Transverse colon (tissue), 4 donors: ENCODE data around the gene SCAI. TPM values are rescaled to one million over a fixed set of nuclear protein-coding genes. Genes with fewer than 3 reads are reported as not detected.

Source experiments
- DNase-seq: peaks from one replicate; pipeline ENCODE4 v3.0.0-alpha.2; 2019
- H3K27ac ChIP-seq, 4 donors: fragments of 200-600 bp; sonication (generic); 2 replicates each; pipeline ENCODE4 v1.5.1; 2016 to 2018; ENCODE audit warnings: inconsistent platforms in 4 of 4
- H3K27me3 ChIP-seq: fragments of 200-600 bp; sonication (generic); 2 replicates; pipeline ENCODE4 v1.5.1; 2017; ENCODE audit warnings: inconsistent platforms
- H3K36me3 ChIP-seq, 4 donors: fragments of 200-600 bp; sonication (generic); 2 replicates each; pipeline ENCODE4 v1.5.1; 2017 to 2019; ENCODE audit warnings: inconsistent platforms in 4 of 4
- H3K4me1 ChIP-seq, 4 donors: fragments of 200-600 bp; sonication (generic); 2 replicates each; pipeline ENCODE4 v1.5.1; 2017 to 2020; ENCODE audit warnings: inconsistent platforms in 4 of 4
- H3K4me3 ChIP-seq, 4 donors: fragments of 200-600 bp; sonication (generic); 1 replicate in 1 of 4; 2 replicates in 3 of 4; pipeline versions ENCODE4 v1.5.1 to v1.6.1; 2017 to 2019; ENCODE audit warnings: inconsistent platforms in 4 of 4
- H3K9me3 ChIP-seq, 2 donors: fragments of 200-600 bp; sonication (generic); 2 replicates each; pipeline ENCODE4 v1.5.1; 2017 to 2019; ENCODE audit warnings: inconsistent platforms in 2 of 2
- CTCF ChIP-seq, 5 experiments: fragments of 200-600 bp in 3 of 5; fragments of 450-650 bp in 2 of 5; sonication (generic) in 3 of 5; IDR thresholded peaks; 1 replicate in 2 of 5; 2 replicates in 3 of 5; pipeline ENCODE4 v1.5.1; 2016 to 2017; ENCODE audit warnings: antibody characterized with exemption in 5 of 5, inconsistent platforms in 3 of 5, mild to moderate bottlenecking in 2 of 5, moderate library complexity in 1 of 5
- EP300 ChIP-seq: sonication (generic); formaldehyde crosslinking; IDR thresholded peaks from one replicate; pipeline ENCODE4 v1.6.1; 2017; ENCODE audit warnings: antibody characterized with exemption, low read depth
- POLR2A ChIP-seq: fragments of 450-650 bp; IDR thresholded peaks from one replicate; pipeline ENCODE4 v1.6.1; 2016; ENCODE audit warnings: antibody characterized with exemption, mild to moderate bottlenecking, moderate library complexity
- POLR2AphosphoS5 ChIP-seq, 3 donors: sonication (generic); formaldehyde crosslinking; IDR thresholded peaks; one replicate each; pipeline ENCODE4 v1.6.1; 2016; ENCODE audit warnings: antibody characterized with exemption in 3 of 3
- WGBS, 2 donors: methylation state at CpG; one replicate each; pipeline ENCODE4 v1.1.5; 2018; ENCODE audit warnings: low coverage in 1 of 2; 5-methylcytosine and 5-hydroxymethylcytosine counted together
- in situ Hi-C, 4 donors: fragments of 200-750 bp; cut with MboI; loops; one replicate each; pipeline versions ENCODE4 v1.15.0 to v1.15.1; 2017; ENCODE audit warnings: low sequenced_read_pairs in 3 of 4, low pct_ligation_motif_present in 1 of 4, low pct_unique_long_range_greater_than_20kb in 1 of 4
- intact Hi-C: fragments of 100-400 bp; cut with DNase I; formaldehyde crosslinking; loops from one replicate; pipeline ENCODE4 v1.15.1; 2023; ENCODE audit warnings: low total_unique reads
- total RNA-seq, 4 donors: library from RNA; depleted of rRNA; stranded (reverse); fragments of >200 nt; gene quantifications; one replicate each; pipeline ENCODE4 v1.1.0, GENCODE V29; 2016

Gene SCAI
- total RNA-seq, 4 donors from 2014 or later = 10.4 to 38.6 (median 13.2) TPM

DNA sequence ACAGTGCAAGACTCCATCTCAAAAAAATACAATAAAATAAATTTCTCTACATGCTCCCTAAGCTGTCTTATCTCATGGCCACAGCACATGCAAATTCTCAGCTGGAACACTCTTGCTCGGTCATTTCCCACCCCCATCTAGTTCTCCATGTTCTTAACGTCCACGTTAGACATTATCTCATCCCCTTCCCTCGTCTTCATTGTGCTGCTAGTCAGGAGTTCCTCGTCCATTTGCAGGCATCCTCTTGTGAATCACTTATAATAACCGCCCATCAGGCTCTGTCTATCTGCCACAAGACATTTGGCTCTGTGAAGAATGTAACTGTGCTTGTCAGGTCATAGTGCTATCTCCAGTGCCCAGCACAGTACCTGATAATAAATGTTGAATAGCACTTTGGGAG, 169.5 kb downstream of the SCAI start:
- no peak for TF ChIP-seq EP300
- WGBS, 2 donors = 96 to 98% methylated on average over 6 of the region's 6 CpGs
- intact Hi-C loops (no loop called here), in situ Hi-C loops (no loop called here)
- Histone ChIP-seq H3K27me3 (no peaks in the 10 kb centered on the region), H3K4me3 (no peak overlapping the region), H3K9me3 (no peaks in the 10 kb centered on the region), H3K27ac (no peak overlapping the region), H3K36me3 (peaks cover 0 to 7% (median 0%) of the 10 kb centered on the region in 4 donors), H3K4me1 (no peaks in the 10 kb centered on the region)
- DNase-seq = no peak

- Histone ChIP-seq H3K9me3 (no peaks in the 10 kb centered on the region), H3K4me1 (no peaks in the 10 kb centered on the region), H3K4me3 (no peak overlapping the region), H3K27ac (no peak overlapping the region), H3K27me3 (no peaks in the 10 kb centered on the region), H3K36me3 (peaks cover 0 to 13% (median 0%) of the 10 kb centered on the region in 4 donors)
- WGBS, 2 donors = 80 to 83% methylated on average over 2 of the region's 2 CpGs
- no peak for DNase-seq
- intact Hi-C loops (no loop called here), in situ Hi-C loops (no loop called here)
- TF ChIP-seq EP300 = no peak
- no peak for TF ChIP-seq CTCF (IDR thresholded peaks at IDR 0.05)
- TF ChIP-seq POLR2A = no peak
- no peak for TF ChIP-seq POLR2AphosphoS5 (IDR thresholded peaks at IDR 0.05)
Observed at GRCh38 chr9:124972241-124972770, 171.0 kb downstream of the SCAI start.

- intact Hi-C loops (no loop called here), in situ Hi-C loops (loop anchor here in 1 of 4 donors (10.0 kb wide), 1 partner anchor 175 kb away; the partner anchor contains the start of gene SCAI)
- no peaks in the 10 kb centered on the region for H3K27me3 ChIP-seq
- no peaks in the 10 kb centered on the region for H3K4me1 ChIP-seq
- TF ChIP-seq EP300 = no peak
- TF ChIP-seq CTCF (IDR thresholded peaks at IDR 0.05) = no peak
- no peak for TF ChIP-seq POLR2A
- no peak for TF ChIP-seq POLR2AphosphoS5 (IDR thresholded peaks at IDR 0.05)
- no peak for DNase-seq
- WGBS, 2 donors = 90 to 94% methylated on average over 2 of the region's 2 CpGs
- no peaks in the 10 kb centered on the region for H3K9me3 ChIP-seq
- peaks cover 0 to 13% (median 0%) of the 10 kb centered on the region in 4 donors for H3K36me3 ChIP-seq
- H3K27ac ChIP-seq = no peak overlapping the region
- H3K4me3 ChIP-seq = no peak overlapping the region
Observed at GRCh38 chr9:124969401-124969800, 173.9 kb downstream of the SCAI start.

DNA sequence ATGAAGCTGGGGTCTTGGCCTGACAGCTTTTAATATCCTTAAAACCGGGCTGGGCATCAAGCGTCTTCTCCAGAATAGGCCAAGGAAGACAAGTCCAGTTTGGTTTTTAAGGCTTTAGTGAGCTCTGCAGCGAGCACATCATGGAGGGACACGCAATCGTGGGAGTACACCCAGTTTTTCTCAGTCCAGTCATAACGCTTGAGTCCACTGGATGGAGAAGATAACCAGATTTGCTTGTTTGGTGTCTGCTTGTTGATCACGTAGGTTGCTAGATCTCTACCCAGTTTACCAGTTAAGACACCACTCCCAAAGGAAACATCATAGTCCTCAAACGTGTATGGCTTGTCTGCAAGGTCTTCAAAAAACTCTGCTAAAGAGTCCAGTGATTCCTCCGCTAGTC, 175.1 kb downstream of the SCAI start:
- intact Hi-C loops = no loop called here

More for the DNA sequence above, 175.1 kb downstream of the SCAI start:
- in situ Hi-C loops = loop anchor here in 1 of 4 donors (10.0 kb wide), 1 partner anchor 177 kb away; the partner anchor contains the start of gene SCAI
- H3K27me3 ChIP-seq = no peaks in the 10 kb centered on the region
- 95 to 97% methylated on average over 3 to 9 of the region's 9 CpGs for WGBS, 2 donors
- no peaks in the 10 kb centered on the region for H3K4me1 ChIP-seq
- no peaks in the 10 kb centered on the region for H3K9me3 ChIP-seq
- no peak overlapping the region for H3K4me3 ChIP-seq
- H3K27ac ChIP-seq = no peak overlapping the region
- no peak for DNase-seq
- TF ChIP-seq CTCF (IDR thresholded peaks at IDR 0.05) = no peak
- TF ChIP-seq POLR2AphosphoS5 (IDR thresholded peaks at IDR 0.05) = no peak
- TF ChIP-seq POLR2A = no peak
- no peak for TF ChIP-seq EP300
- H3K36me3 ChIP-seq = peaks cover 0 to 13% (median 0%) of the 10 kb centered on the region in 4 donors
